ENCODE data around the gene MARF1.
A peak's percentile ranks its signal among the peaks of the same experiment; 100 is the strongest.

Gene MARF1

DNA sequence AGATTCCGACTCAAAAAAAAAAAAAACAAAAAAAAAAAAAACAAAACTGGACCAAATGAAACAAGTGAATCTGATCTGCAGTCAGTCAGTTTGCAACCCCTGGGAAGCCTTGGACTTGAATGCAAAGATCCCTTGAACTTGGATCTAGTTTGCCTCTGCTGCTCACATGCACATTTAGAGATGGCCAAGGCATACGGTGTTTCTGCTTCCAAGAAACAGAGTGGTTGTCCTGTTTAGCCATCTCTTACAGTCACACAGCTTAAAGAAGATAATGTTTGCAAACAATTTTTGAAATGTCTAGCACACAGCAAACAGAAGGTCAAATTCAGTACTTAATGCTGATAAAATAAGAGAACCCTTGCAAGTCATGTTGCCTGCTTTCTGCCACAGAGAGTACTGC, 11.6 kb upstream of the MARF1 start:
- DNase-seq (ENCODE audit: low read depth) = no peak
- H3K4me3 ChIP-seq (ENCODE audit: low read depth, low read length) = no peak overlapping the region
- TF ChIP-seq, protein P1, sequence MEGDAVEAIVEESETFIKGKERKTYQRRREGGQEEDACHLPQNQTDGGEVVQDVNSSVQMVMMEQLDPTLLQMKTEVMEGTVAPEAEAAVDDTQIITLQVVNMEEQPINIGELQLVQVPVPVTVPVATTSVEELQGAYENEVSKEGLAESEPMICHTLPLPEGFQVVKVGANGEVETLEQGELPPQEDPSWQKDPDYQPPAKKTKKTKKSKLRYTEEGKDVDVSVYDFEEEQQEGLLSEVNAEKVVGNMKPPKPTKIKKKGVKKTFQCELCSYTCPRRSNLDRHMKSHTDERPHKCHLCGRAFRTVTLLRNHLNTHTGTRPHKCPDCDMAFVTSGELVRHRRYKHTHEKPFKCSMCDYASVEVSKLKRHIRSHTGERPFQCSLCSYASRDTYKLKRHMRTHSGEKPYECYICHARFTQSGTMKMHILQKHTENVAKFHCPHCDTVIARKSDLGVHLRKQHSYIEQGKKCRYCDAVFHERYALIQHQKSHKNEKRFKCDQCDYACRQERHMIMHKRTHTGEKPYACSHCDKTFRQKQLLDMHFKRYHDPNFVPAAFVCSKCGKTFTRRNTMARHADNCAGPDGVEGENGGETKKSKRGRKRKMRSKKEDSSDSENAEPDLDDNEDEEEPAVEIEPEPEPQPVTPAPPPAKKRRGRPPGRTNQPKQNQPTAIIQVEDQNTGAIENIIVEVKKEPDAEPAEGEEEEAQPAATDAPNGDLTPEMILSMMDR (IDR thresholded peaks at IDR 0.05; ENCODE audit: low read depth, low read length) = no peak

DNA sequence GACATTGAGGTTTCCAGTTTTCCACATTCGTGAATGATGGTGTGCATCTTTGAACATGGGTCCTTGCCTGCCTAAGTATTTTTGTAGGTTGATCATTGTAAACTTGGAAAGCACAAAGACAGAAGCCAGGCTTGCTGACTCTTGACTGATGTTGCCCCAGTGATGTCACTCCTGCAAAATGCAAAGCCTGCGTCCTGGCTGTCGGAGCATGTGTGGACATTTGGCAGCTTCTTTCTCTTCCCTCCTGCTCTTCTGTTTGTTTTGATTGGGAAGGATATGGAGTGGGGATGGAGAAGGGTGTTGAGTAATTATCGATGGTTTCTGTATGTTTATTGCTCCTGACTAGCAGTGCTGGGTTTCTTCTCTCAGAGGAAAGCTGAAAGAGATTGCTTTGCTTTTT, 10.3 kb upstream of the MARF1 start:
- TF ChIP-seq POLR2A (IDR thresholded peaks at IDR 0.05; ENCODE audit: extremely low read depth, insufficient read length) = no peak
- no peak for TF ChIP-seq MYC (IDR thresholded peaks at IDR 0.05; ENCODE audit: low read depth, low read length)
- TF ChIP-seq, protein P1 (IDR thresholded peaks at IDR 0.05; ENCODE audit: low read depth, low read length) = no peak
- TF ChIP-seq, protein P2, sequence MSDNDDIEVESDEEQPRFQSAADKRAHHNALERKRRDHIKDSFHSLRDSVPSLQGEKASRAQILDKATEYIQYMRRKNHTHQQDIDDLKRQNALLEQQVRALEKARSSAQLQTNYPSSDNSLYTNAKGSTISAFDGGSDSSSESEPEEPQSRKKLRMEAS (IDR thresholded peaks at IDR 0.05; ENCODE audit: low read depth, low read length) = no peak
- DNase-seq (ENCODE audit: low read depth) = no peak
- no peak overlapping the region for H3K4me3 ChIP-seq (ENCODE audit: low read depth, low read length)

DNA sequence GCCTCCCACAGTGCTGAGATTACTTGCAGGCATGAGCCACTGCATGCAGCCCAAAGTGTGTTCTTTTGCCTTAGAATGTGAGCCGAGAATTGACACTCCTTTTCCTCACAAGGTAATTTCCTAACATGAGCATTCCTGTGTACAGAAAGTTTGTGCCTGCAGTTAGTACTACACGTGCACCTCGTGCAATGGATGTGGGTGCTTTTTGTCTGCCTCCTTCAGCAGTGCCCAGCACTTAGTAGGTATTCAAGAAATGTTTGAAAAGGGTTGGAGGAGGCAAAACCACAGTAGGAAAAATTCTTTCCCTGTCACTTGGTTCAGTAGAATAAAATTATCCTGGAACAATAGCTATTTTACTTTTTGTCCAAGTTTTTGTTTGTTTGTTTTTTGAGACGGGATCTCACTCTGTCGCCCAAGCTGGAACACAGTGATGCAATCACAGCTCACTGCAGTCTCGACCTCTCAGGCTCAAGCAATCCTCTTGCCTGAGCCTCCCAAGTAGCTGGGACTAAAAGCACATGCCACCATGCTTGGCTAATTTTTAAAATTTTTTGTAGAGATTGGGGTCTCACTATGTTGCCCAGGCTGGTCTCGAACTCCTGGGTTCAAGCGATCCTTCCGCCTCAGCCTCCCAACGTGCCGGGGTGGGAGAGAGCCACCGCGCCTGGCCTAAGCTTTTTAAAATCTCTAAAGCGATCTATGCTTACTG, 9.5 kb upstream of the MARF1 start:
- TF ChIP-seq, protein P2 (IDR thresholded peaks at IDR 0.05; ENCODE audit: low read depth, low read length) = no peak
- TF ChIP-seq MYC (IDR thresholded peaks at IDR 0.05; ENCODE audit: low read depth, low read length) = no peak
- TF ChIP-seq POLR2A (IDR thresholded peaks at IDR 0.05; ENCODE audit: extremely low read depth, insufficient read length) = no peak
- TF ChIP-seq, protein P1 (IDR thresholded peaks at IDR 0.05; ENCODE audit: low read depth, low read length) = no peak
- no peak overlapping the region for H3K4me3 ChIP-seq (ENCODE audit: low read depth, low read length)

DNA sequence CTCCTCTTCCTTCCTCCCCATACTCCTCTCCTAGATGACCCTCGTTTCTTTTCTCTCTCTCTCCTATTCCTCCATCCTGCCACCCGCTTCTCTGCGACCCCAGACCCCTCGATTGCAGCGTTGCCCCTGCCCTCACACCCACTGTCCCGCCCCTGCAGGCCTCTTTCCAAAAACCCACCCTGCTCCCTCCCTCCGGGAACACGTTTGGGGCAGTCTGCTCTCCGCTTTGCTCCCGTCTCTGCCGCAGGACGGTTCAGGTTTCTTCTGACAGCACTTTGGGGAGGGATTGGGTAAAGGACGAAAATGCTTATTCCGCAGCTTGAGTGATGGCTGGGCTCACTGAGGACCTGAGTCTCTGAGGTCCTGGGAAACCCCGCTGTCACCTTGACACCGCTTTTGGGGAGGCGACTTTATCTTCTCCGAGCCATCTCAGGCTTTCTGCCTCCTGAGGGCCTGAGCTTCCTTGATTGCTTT, 7.8 kb upstream of the MARF1 start:
- peak; percentile 35 for DNase-seq (ENCODE audit: low read depth)

More for the DNA sequence above, 9.5 kb upstream of the MARF1 start:
- no peak for DNase-seq (ENCODE audit: low read depth)

DNA sequence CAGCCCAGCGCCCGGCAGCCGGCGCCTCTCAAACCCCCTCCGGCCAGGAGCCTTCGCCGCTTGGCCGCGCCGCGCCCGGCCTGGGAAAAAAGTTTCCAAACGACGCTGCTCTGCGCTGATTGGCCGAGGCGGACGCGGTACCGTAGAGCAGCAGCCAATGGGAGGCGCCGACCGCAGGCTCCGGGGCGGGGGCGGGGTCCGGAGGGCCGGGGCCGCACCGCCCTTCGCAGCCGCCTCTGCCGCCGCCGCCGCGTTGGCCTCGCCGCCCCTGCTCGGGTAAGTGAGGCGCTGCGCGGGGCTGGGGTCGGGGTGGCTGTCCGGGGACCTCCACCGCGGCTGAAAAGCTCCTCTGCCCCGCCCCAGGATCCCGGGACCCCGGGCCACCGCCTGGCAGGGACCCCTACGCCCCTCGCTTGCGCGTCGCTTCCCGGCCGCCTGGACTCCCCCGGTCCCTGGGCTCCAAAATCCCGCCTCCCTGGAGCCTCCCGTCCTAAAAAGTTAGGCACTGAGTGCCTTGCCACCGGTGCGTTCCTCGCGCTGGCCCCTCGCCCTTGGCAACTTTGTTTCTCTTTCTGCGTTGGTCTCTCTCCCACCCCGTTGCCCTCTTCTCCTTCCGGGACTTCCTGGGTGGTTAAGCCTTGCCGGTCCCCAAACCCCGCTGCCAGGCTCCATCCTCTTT, 7.2 kb upstream of the MARF1 start, which contains the start of gene NDE1:
Gene NDE1 (plus strand): TSS at position 227 of the 679 bp plus-strand sequence. CDS start 14,534 bp downstream, outside the sequence.
- DNase-seq (ENCODE audit: low read depth) = peak; percentile 92
- TF ChIP-seq, protein P2 (IDR thresholded peaks at IDR 0.05; ENCODE audit: low read depth, low read length) = peak; percentile 54
- TF ChIP-seq POLR2A (IDR thresholded peaks at IDR 0.05; ENCODE audit: extremely low read depth, insufficient read length) (peak; percentile 66), MYC (IDR thresholded peaks at IDR 0.05; ENCODE audit: low read depth, low read length) (peak; percentile 4; the same call in 1 of the 2 replicates)
- TF ChIP-seq, protein P1 (IDR thresholded peaks at IDR 0.05; ENCODE audit: low read depth, low read length) = no peak
- H3K4me3 ChIP-seq (ENCODE audit: low read depth, low read length) = peak within 1 kb of the TSS; percentile 78

More for the DNA sequence above, 7.8 kb upstream of the MARF1 start:
- TF ChIP-seq, protein P1 (IDR thresholded peaks at IDR 0.05; ENCODE audit: low read depth, low read length) = no peak
- TF ChIP-seq MYC (IDR thresholded peaks at IDR 0.05; ENCODE audit: low read depth, low read length) (no peak), POLR2A (IDR thresholded peaks at IDR 0.05; ENCODE audit: extremely low read depth, insufficient read length) (no peak)
- peak overlapping the region; percentile 78 for H3K4me3 ChIP-seq (ENCODE audit: low read depth, low read length)
